Retina (tissue), 1 donor: ENCODE results near the gene TBC1D20.
A peak's percentile ranks its signal among the peaks of the same experiment; 100 is the strongest.
"Not testable (repeated sequence)": the region's sequence is repeated elsewhere in the genome, so short reads cannot be mapped to it uniquely, and the experiment has no call there.

Experiments
- DNase-seq: peaks from one replicate; pipeline ENCODE4 v3.0.0-alpha.2; 2016

Gene TBC1D20

GRCh38 chr20:462199-462991 is at the start of gene TBC1D20:
TSS of gene TBC1D20 (minus strand) at chr20:462533. CDS start at chr20:462405, 128 bp downstream.
- peak; percentile 83 for DNase-seq

GRCh38 chr20:510328-511057 is 48.2 kb upstream of the TBC1D20 start:
- DNase-seq = not testable (repeated sequence)

- DNase-seq = not testable (repeated sequence)
Measured at GRCh38 chr20:508364-508787, 46.0 kb upstream of the TBC1D20 start.

- no peak for DNase-seq
Measured at GRCh38 chr20:507761-508332, 45.5 kb upstream of the TBC1D20 start.

- no peak for DNase-seq
Measured at GRCh38 chr20:507006-507758, 44.8 kb upstream of the TBC1D20 start.

- no peak for DNase-seq
Measured at GRCh38 chr20:504632-505075, 42.3 kb upstream of the TBC1D20 start.

- no peak for DNase-seq
Measured at GRCh38 chr20:503048-503737, 40.9 kb upstream of the TBC1D20 start.

- no peak for DNase-seq
Measured at GRCh38 chr20:497979-498378, 35.6 kb upstream of the TBC1D20 start.

- DNase-seq = no peak
Measured at GRCh38 chr20:496126-496696, 33.9 kb upstream of the TBC1D20 start.

- DNase-seq = no peak
Measured at GRCh38 chr20:492159-492558, 29.8 kb upstream of the TBC1D20 start.

- DNase-seq = no peak
Measured at GRCh38 chr20:487655-488054, 25.3 kb upstream of the TBC1D20 start.

- no peak for DNase-seq
Measured at GRCh38 chr20:483815-484644, 21.7 kb upstream of the TBC1D20 start.

- DNase-seq = no peak
Measured at GRCh38 chr20:481167-481566, 18.8 kb upstream of the TBC1D20 start.

GRCh38 chr20:480044-480443 is 17.7 kb upstream of the TBC1D20 start:
- no peak for DNase-seq

GRCh38 chr20:479487-479886 is 17.2 kb upstream of the TBC1D20 start:
- DNase-seq = no peak

GRCh38 chr20:478949-479429 is 16.7 kb upstream of the TBC1D20 start:
- DNase-seq = peak; percentile 56

- DNase-seq = no peak
Measured at GRCh38 chr20:478010-478948, 15.9 kb upstream of the TBC1D20 start.

GRCh38 chr20:476561-477249 is 14.4 kb upstream of the TBC1D20 start:
- DNase-seq = not testable (repeated sequence)
